ENCODE results near the gene CFAP58.

- TF ChIP-seq POLR2AphosphoS5 (IDR thresholded peaks at IDR 0.05; ENCODE audit: low read depth, low read length), result no peak
- TF ChIP-seq REST (IDR thresholded peaks at IDR 0.05; ENCODE audit: insufficient read depth in 1 of 2, low read depth in 2 of 2, low read length in 2 of 2), result no peak
- TF ChIP-seq TAF1 (IDR thresholded peaks at IDR 0.05; ENCODE audit: borderline replicate concordance, insufficient read depth, low read length), result no peak
These were observed 26.5 kb upstream of the CFAP58 start for GRCh38 chr10:104326991-104327610.
